ENCODE measurements around the gene IPO11.
"Not testable (repeated sequence)": the region's sequence is repeated elsewhere in the genome, so short reads cannot be mapped to it uniquely, and the experiment has no call there.

IPO11 gene

DNA sequence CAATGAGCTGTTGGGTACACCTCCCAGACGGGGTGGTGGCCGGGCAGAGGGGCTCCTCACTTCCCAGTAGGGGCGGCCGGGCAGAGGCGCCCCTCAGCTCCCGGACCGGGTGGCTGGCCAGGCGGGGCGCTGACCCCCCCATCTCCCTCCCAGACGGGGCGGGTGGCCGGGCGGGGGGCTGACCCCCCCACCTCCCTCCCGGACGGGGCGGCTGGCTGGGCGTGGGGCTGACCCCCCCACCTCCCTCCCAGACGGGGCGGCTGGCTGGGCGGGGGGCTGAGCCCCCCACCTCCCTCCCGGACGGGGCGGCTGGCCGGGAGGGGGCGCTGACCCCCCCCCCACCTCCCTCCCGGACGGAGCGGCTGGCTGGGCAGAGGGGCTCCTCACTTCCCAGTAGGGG is 100.5 kb downstream of the IPO11 start:
- not testable (repeated sequence) for DNase-seq

GRCh38 chr5:62514510-62515119 is 102.1 kb downstream of the IPO11 start:
- no peak for DNase-seq

GRCh38 chr5:62520812-62521211 is 108.2 kb downstream of the IPO11 start:
- not testable (repeated sequence) for DNase-seq

- no peak for DNase-seq
These were observed 108.8 kb downstream of the IPO11 start for GRCh38 chr5:62521319-62521718.

DNA sequence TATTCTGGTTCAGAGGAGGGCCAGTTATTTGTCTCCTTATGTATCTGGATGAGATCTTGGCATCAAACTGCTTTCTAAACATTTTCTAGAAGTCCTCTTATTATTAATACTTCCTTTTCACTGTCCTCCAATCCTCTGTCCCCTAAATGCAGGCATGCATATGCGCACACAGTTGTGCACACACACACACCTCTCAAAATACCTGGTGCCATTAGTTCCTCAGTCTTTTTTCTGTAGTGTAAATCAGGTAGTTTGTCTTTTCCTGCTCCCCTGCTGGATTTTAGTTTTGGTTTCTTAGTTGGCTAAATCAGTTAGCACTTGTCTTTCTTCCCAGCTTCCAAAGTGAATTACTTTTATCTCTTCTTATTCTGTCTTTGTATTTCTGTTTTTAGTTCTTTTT is 110.2 kb downstream of the IPO11 start:
- no peak for DNase-seq

DNA sequence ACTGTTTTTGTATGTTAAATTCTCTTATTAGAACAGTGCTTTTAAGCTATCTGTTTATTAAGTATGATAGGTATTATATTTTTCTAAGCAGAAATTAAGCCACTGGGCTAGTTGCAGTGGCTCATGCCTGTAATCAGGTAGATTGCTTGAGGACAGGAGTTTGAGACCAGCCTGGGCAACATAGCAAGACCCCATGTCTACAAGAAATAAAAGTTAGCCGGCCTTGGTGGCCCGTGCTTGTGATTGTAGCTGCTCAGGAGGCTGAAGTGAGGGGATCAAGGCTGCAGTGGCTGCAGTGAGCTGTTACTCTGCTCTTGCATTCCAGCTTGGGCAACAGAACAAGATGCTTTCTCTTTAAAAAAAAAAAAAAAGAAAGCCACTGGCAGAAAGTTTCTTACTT is 121.0 kb downstream of the IPO11 start:
- DNase-seq, result no peak

DNA sequence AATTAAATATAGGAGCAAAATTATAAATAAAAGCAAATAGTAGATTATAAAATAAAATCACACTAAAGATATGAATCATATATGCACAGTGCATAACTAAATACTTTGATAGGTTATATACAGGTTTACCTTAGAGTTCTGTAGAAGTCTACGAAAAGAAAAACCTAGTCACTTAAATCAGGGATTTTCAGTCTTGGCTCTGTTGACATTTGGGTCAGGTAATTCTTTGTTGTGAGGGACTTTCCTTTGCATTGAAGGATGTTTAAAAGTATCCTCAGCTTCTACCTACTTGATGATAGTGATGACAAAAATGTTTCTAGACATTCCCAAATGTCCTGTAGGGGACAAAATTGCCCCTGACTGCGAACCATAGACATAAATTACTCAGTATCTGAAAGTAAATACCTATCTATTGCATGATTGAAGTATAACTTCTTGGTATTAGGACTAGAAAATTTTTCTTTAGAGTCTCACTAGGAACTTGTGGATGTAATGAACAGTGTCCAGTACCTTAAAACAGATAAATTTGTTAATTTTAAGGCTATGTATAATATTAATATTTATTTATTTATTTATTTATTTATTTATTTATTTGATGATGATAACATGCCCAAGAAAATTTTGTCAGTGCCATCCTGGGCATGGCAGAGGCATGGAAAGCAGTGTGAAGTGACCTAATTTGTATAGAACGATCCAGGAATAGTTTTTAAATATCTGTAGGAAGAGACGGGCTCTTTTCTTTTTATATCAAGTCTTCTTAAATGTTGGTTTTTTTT is 122.1 kb downstream of the IPO11 start:
- DNase-seq, result no peak

DNA sequence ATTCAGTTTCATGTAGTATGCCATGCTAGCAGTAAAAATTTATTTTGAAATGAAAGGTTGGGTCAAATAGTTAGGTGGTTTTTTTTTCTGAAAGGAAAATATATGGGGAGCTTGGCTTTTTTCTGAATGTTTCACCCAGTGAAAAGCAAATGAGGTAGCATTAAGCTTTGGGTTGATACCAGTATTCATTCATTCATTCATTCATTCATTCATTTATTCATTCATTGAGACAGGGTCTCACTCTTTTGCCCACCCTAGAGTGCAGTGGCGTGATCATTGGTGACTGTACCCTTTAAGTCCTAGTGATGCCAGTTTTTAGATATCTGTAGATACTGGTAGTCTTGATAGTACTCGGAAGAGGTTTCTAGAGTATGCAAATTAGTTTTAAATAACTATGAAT is 123.7 kb downstream of the IPO11 start:
- no peak for DNase-seq

GRCh38 chr5:62536783-62537182 is 124.2 kb downstream of the IPO11 start:
- DNase-seq, result no peak

DNA sequence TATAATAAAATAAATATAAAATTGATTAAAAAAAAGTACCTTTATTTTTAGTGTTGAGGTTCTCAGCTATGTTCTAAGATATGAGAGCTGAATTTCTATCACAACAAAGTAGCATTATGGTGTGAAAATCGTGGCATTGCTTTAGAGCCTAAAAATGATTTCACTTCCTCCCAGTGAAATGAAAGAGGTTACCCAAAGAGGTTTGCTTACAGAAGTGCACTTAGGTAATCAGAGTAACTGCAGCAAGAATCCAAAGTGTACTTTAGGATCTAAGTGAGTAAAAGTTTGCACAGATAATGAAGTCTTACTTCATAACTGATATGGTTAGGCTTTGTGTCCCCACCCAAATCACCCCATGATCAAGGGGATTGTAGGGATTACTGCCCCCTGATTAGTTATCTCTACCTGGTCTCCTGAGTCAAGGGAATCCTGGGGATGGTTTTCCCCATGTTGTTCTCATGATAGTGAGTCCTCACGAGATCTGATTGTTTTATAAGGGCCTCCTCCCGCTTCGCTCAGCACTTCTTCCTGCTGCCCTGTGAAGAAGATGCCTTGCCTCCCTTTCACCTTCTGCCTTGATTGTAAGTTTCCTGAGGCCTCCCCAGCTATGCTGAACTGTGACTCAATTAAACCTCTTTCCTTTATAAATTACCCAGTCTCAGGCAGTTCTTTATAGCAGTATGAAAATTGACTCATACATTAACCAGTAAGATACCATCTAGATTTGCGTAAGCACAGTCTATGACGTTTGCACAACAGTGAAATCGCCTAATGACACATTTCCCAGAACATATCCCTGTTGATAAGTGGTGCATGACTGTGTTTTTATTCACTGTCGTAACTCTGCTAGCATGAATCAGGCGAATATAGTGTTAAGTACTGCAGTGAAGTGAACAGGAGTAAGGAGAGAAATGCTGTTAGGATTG is 125.7 kb downstream of the IPO11 start:
- no peak for DNase-seq

DNA sequence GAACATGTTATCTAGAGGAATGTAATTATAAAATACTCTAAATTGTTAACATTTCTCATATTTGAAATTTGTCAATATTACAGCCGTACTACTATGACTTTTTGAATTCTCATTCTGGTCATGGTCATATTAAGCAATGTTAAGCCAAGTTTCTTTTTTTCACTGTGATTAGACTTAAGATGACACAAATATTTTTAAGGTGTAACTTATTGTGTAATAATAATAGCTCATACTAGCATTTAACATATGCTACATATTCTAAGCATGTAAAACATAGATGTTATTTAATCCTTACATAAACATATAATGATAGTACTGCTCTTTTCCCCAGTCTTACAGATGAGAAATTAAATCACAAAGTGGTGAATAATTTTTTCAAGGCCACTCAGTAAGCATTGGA is 130.2 kb downstream of the IPO11 start:
- no peak for DNase-seq

DNA sequence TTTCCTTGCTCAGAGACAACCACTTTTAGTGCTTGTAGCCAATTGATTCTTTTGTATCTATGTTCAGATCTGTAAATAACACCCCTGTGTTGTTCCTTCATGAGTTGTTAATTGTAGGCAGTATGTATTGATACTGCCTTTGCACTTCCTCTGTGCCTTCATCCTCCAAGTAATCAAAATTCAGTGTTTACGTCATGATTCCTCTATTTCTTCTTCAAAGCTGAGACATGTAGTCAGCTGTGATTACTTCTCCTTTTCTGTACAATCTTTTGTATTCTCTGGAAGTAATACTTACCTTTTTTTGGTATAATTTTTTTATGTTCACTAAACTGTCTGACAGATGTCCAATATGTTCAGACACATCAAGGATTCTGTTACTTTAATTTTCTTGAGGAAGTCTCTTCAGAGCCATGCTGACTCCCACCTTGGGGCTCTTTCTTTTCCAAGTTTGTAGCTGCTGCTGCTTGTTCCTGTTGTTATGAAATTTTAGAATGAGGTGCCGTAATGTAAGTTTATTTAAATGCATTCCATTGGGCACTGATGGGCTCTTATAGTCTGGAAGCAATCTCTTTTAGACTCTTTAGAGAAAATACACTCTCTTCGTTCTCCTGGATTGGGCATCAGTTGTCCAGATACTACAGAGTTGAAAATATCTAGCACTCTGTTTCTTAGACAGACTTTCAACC is 135.5 kb downstream of the IPO11 start:
- no peak for DNase-seq

- DNase-seq, result no peak
These were observed 137.5 kb downstream of the IPO11 start for GRCh38 chr5:62550103-62550502.

DNA sequence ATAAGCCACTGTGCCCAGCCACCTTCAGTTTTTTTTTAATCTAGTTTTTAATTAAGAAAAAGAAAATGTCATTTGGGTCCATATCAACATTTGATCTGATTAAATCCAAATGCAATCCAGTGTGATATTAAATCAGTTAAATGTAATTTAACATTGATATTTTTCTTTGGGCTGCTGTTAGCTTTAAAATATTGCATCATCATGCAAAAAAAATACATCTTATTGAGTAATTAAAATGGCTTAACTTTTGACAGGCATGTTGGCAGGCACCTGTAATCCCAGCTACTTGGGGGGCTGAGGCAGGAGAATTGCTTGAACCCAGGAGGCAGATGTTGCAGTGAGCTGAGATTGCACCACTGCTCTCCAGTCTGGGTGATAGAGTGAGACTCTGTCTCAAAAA is 143.4 kb downstream of the IPO11 start:
- DNase-seq, result no peak

DNA sequence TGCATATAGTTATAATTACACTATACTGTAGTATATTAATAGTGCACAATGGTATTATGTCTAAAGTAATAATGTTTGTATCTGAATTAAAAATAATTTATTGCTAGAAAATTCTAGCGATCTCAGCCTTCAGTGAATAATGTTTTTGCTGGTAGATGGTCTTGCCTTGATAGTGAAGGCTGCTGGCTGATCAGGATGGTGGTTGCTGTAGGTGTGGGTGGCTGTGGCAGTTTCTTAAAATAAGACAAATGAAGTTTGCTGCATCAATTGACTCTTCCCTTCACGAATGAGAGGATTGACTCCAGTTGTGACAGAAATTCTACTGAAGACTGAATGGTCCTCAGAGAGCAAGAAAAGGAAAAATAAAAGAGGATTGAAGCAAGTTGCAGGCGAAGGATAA is 146.4 kb downstream of the IPO11 start:
- DNase-seq, result no peak

DNA sequence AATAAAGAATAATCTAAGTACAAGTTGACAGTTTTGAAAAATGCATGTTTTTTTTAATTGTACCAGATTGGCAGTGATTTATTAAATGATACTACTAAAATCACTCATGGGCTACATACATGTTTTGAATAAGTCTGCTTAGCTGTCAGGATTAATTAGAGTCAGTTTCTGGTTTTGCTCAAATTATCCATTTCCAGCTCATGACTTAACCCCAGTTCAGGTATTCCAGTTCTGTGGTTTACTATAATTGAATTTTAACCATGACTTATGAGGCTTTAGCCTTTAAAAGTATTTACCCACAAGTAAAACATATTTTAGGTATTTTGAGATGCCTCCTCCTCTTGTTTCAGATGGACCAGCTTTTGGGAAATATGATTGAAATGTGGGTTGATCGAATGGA is 148.2 kb downstream of the IPO11 start:
- DNase-seq, result no peak

GRCh38 chr5:62561896-62562295 is 149.3 kb downstream of the IPO11 start:
- no peak for DNase-seq

DNA sequence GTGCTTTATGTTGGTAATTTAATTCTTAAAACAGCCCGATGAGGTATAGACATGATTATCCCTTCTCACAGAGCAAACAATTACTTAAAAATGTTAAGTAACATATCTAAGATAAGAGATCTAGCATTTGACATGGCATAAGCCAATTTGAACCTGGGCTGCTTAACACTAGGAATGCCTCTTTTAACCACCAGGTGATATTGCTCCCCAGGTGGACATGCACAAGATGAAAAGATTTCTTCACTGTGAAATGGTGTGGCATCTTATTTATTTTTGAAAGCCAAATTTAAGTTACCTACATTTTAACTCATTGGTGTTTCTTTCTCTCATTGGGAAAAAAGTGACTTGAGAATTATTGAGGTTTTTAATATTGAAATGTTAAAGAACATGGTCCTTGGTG is 150.3 kb downstream of the IPO11 start:
- no peak for DNase-seq

- no peak for DNase-seq
These were observed 151.5 kb downstream of the IPO11 start for GRCh38 chr5:62564101-62564500.

- not testable (repeated sequence) for DNase-seq
These were observed 153.2 kb downstream of the IPO11 start for GRCh38 chr5:62565740-62566139.

DNA sequence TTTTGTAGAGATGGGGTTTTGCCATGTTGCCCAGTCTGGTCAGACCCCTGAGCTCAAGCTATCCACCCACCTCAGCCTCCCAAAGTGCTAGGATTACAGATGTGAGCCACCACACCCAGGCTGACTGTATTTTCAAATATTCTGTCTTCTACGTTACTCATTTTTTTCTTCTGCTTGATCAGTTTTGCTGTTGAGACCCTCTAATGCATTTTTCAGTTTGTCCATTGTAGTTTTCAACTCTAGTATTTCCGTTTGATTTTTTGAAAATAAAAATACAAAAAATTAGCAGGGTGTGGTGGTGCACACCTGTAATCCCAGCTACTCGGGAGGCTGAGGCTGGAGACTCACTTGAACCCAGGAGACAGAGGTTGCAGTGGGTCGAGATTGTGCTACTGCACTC is 155.6 kb downstream of the IPO11 start:
- no peak for DNase-seq

- no peak for DNase-seq
These were observed 156.4 kb downstream of the IPO11 start for GRCh38 chr5:62568800-62569432.

Data from right kidney (tissue), 1 donor.